Neural progenitor cell (in vitro differentiated cells): ENCODE data around the gene CNTNAP2. TPM values are rescaled to one million over a fixed set of nuclear protein-coding genes. Genes with fewer than 3 reads are reported as not detected.

Experiments
- DNase-seq: peaks from one replicate; pipeline ENCODE4 v3.0.0-alpha.2; 2016; ENCODE audit warnings: low spot score
- H2AFZ ChIP-seq: fragments of 200-600 bp; sonication (generic); replicated peaks from 2 replicates; pipeline ENCODE4 v1.6.1; 2016; ENCODE audit warnings: antibody characterized with exemption
- H3F3A ChIP-seq: fragments of 200-600 bp; sonication (generic); 2 replicates; pipeline ENCODE4 v1.6.1; 2016; ENCODE audit warnings: antibody characterized with exemption, low read depth
- H3K27ac ChIP-seq: fragments of 200-600 bp; sonication (generic); 2 replicates; pipeline ENCODE4 v1.5.1; 2016; ENCODE audit warnings: mild to moderate bottlenecking
- H3K27me3 ChIP-seq: fragments of 200-600 bp; sonication (generic); 2 replicates; pipeline ENCODE4 v1.6.1; 2016; ENCODE audit warnings: mild to moderate bottlenecking, moderate library complexity
- H3K36me3 ChIP-seq: fragments of 200-600 bp; sonication (generic); 2 replicates; pipeline ENCODE4 v1.5.1; 2016
- H3K4me1 ChIP-seq: fragments of 200-600 bp; sonication (generic); 2 replicates; pipeline ENCODE4 v1.6.1; 2016; ENCODE audit warnings: mixed run types
- H3K4me2 ChIP-seq: fragments of 200-600 bp; sonication (generic); 2 replicates; pipeline ENCODE4 v1.6.1; 2016
- H3K4me3 ChIP-seq: fragments of 200-600 bp; sonication (generic); 2 replicates; pipeline ENCODE4 v1.5.1; 2016
- H3K79me2 ChIP-seq: fragments of 200-600 bp; sonication (generic); 2 replicates; pipeline ENCODE4 v1.6.1; 2016; ENCODE audit warnings: low read depth
- H3K9ac ChIP-seq: fragments of 200-600 bp; sonication (generic); 2 replicates; pipeline ENCODE4 v1.6.1; 2016
- H3K9me3 ChIP-seq: fragments of 200-600 bp; sonication (generic); 2 replicates; pipeline ENCODE4 v1.5.1; 2016; ENCODE audit warnings: low read depth
- H4K20me1 ChIP-seq: fragments of 200-600 bp; sonication (generic); 2 replicates; pipeline ENCODE4 v1.6.1; 2016; ENCODE audit warnings: low read depth
- H3K27ac Mint-ChIP-seq: 3 replicates; pipeline ENCODE4 v1.8.0; 2021; ENCODE audit warnings: mixed read lengths
- H3K27me3 Mint-ChIP-seq: 2 replicates; pipeline ENCODE4 v1.8.0; 2022; ENCODE audit warnings: low read depth, mild to moderate bottlenecking, inconsistent platforms, moderate library complexity, mixed read lengths; ENCODE audit not compliant: insufficient read depth
- H3K36me3 Mint-ChIP-seq: 3 replicates; pipeline ENCODE4 v1.8.0; 2021; ENCODE audit warnings: mixed read lengths
- H3K4me1 Mint-ChIP-seq: 3 replicates; pipeline ENCODE4 v1.8.0; 2021; ENCODE audit warnings: mixed read lengths
- H3K4me3 Mint-ChIP-seq: 3 replicates; pipeline ENCODE4 v1.8.0; 2021; ENCODE audit warnings: mild to moderate bottlenecking, moderate library complexity, mixed read lengths
- H3K9me3 Mint-ChIP-seq: 3 replicates; pipeline ENCODE4 v1.8.0; 2020; ENCODE audit warnings: mixed read lengths
- CTCF ChIP-seq: fragments of 200-600 bp; sonication (generic); IDR thresholded peaks from 2 replicates; pipeline ENCODE4 v1.5.1; 2017; ENCODE audit warnings: antibody characterized with exemption, mild to moderate bottlenecking
- EZH2 ChIP-seq: fragments of 200-600 bp; sonication (generic); IDR thresholded peaks from 2 replicates; pipeline ENCODE4 v1.6.1; 2017; ENCODE audit warnings: antibody characterized with exemption, mild to moderate bottlenecking, moderate library complexity
- EZH2phosphoT487 ChIP-seq: fragments of 200-600 bp; sonication (generic); IDR thresholded peaks from 2 replicates; pipeline ENCODE4 v1.6.1; 2017; ENCODE audit warnings: antibody characterized with exemption
- total RNA-seq: library from RNA; depleted of rRNA; stranded (reverse); fragments of >200 nt; gene quantifications from 2 replicates; pipeline ENCODE4 v1.2.3, GENCODE V29; 2015; ENCODE audit warnings: low replicate concordance

The CNTNAP2 gene
- total RNA-seq, 1 donor from 2014 or later: 126 TPM

- Mint-ChIP-seq H3K9me3 (peaks cover 1% of the 10 kb centered on the region), H3K4me1 (no peaks in the 10 kb centered on the region)
- TF ChIP-seq EZH2phosphoT487: no peak
- no peak for TF ChIP-seq EZH2
- no peak for TF ChIP-seq CTCF
Measured at GRCh38 chr7:147047696-147048095, 931.1 kb downstream of the CNTNAP2 start.

GRCh38 chr7:147048864-147049263, 932.3 kb downstream of the CNTNAP2 start:
- Histone ChIP-seq H3K27ac (no peak overlapping the region), H3K27me3 (no peaks in the 10 kb centered on the region), H3F3A (no peaks in the 10 kb centered on the region), H3K4me1 (no peaks in the 10 kb centered on the region), H3K79me2 (no peaks in the 10 kb centered on the region), H4K20me1 (no peaks in the 10 kb centered on the region), H3K4me3 (no peak overlapping the region), H3K36me3 (no peaks in the 10 kb centered on the region), H3K9ac (no peak overlapping the region), H3K9me3 (no peaks in the 10 kb centered on the region), H2AFZ (no peak overlapping the region), H3K4me2 (no peak overlapping the region)
- H3K27me3 Mint-ChIP-seq: no peaks in the 10 kb centered on the region
- DNase-seq: no peak
- TF ChIP-seq CTCF (no peak), EZH2 (no peak), EZH2phosphoT487 (no peak)
- H3K9me3 Mint-ChIP-seq: peaks cover 1% of the 10 kb centered on the region
- no peaks in the 10 kb centered on the region for H3K36me3 Mint-ChIP-seq
- no peaks in the 10 kb centered on the region for H3K4me1 Mint-ChIP-seq
- no peak overlapping the region for H3K4me3 Mint-ChIP-seq
- no peak overlapping the region for H3K27ac Mint-ChIP-seq

More at GRCh38 chr7:147047696-147048095, 931.1 kb downstream of the CNTNAP2 start:
- Histone ChIP-seq H3K4me3 (no peak overlapping the region), H3K4me2 (no peak overlapping the region), H3K36me3 (no peaks in the 10 kb centered on the region), H3K79me2 (no peaks in the 10 kb centered on the region), H3K27me3 (no peaks in the 10 kb centered on the region), H3K4me1 (no peaks in the 10 kb centered on the region), H4K20me1 (no peaks in the 10 kb centered on the region), H3K9ac (no peak overlapping the region), H3K9me3 (no peaks in the 10 kb centered on the region), H3F3A (no peaks in the 10 kb centered on the region), H3K27ac (no peak overlapping the region), H2AFZ (no peak overlapping the region)
- Mint-ChIP-seq H3K27ac (no peak overlapping the region), H3K4me3 (no peak overlapping the region), H3K36me3 (no peaks in the 10 kb centered on the region), H3K27me3 (no peaks in the 10 kb centered on the region)
- DNase-seq: no peak

GRCh38 chr7:147052818-147053217, 936.2 kb downstream of the CNTNAP2 start:
- no peaks in the 10 kb centered on the region for H3K4me1 ChIP-seq
- Mint-ChIP-seq H3K9me3 (no peaks in the 10 kb centered on the region), H3K27me3 (no peaks in the 10 kb centered on the region), H3K36me3 (no peaks in the 10 kb centered on the region), H3K27ac (no peak overlapping the region), H3K4me3 (no peak overlapping the region), H3K4me1 (no peaks in the 10 kb centered on the region)
- no peak overlapping the region for H3K27ac ChIP-seq
- no peak overlapping the region for H2AFZ ChIP-seq
- DNase-seq: no peak
- H4K20me1 ChIP-seq: no peaks in the 10 kb centered on the region
- H3K27me3 ChIP-seq: no peaks in the 10 kb centered on the region
- no peak overlapping the region for H3K4me2 ChIP-seq
- no peak overlapping the region for H3K9ac ChIP-seq
- TF ChIP-seq EZH2 (no peak), CTCF (no peak), EZH2phosphoT487 (no peak)
- H3F3A ChIP-seq: no peaks in the 10 kb centered on the region
- H3K79me2 ChIP-seq: no peaks in the 10 kb centered on the region
- no peak overlapping the region for H3K4me3 ChIP-seq
- H3K9me3 ChIP-seq: no peaks in the 10 kb centered on the region
- H3K36me3 ChIP-seq: no peaks in the 10 kb centered on the region
